T1000 (cell line): ENCODE results near the gene TTC34.
"Not testable (repeated sequence)": the region's sequence is repeated elsewhere in the genome, so short reads cannot be mapped to it uniquely, and the experiment has no call there.

Source experiments
- DNase-seq: peaks from one replicate; lab custom pipeline; 2025; ENCODE audit warnings: mixed read lengths; lab: John Stamatoyannopoulos, UW

The TTC34 gene

GRCh38 chr1:2676726-2677125 is 124.8 kb downstream of the TTC34 start:
- not testable (repeated sequence) for DNase-seq

GRCh38 chr1:2671656-2672055 is 129.8 kb downstream of the TTC34 start:
- DNase-seq = not testable (repeated sequence)

GRCh38 chr1:2659806-2660205 is 141.7 kb downstream of the TTC34 start:
- DNase-seq = not testable (repeated sequence)

GRCh38 chr1:2657909-2658308 is 143.6 kb downstream of the TTC34 start:
- DNase-seq = not testable (repeated sequence)

GRCh38 chr1:2657124-2657523 is 144.4 kb downstream of the TTC34 start:
- not testable (repeated sequence) for DNase-seq

- not testable (repeated sequence) for DNase-seq
These were observed 145.7 kb downstream of the TTC34 start for GRCh38 chr1:2655598-2656434.

GRCh38 chr1:2654443-2654948 is 147.0 kb downstream of the TTC34 start:
- DNase-seq = not testable (repeated sequence)

- DNase-seq = not testable (repeated sequence)
These were observed 147.6 kb downstream of the TTC34 start for GRCh38 chr1:2653741-2654442.

- not testable (repeated sequence) for DNase-seq
These were observed 148.4 kb downstream of the TTC34 start for GRCh38 chr1:2652926-2653571.

GRCh38 chr1:2652152-2652925 is 149.2 kb downstream of the TTC34 start:
- DNase-seq = not testable (repeated sequence)

- DNase-seq = no peak
These were observed 150.4 kb downstream of the TTC34 start for GRCh38 chr1:2650967-2651645.

- no peak for DNase-seq
These were observed 154.7 kb downstream of the TTC34 start for GRCh38 chr1:2646837-2647236.

GRCh38 chr1:2645776-2646175 is 155.7 kb downstream of the TTC34 start:
- DNase-seq = no peak

GRCh38 chr1:2645143-2645542 is 156.3 kb downstream of the TTC34 start:
- DNase-seq = no peak

- DNase-seq = no peak
These were observed 156.8 kb downstream of the TTC34 start for GRCh38 chr1:2644591-2645101.

- DNase-seq = no peak
These were observed 157.3 kb downstream of the TTC34 start for GRCh38 chr1:2644171-2644570.

GRCh38 chr1:2643414-2644077 is 157.9 kb downstream of the TTC34 start:
- no peak for DNase-seq

GRCh38 chr1:2642560-2643413 is 158.7 kb downstream of the TTC34 start:
- DNase-seq = peak; percentile 87

GRCh38 chr1:2642131-2642559 is 159.3 kb downstream of the TTC34 start:
- DNase-seq = no peak
